ENCODE measurements around the gene OR6X1.

GRCh38 chr11:123800036-123800435 lies 45.7 kb upstream of the OR6X1 start:
- no peak for TF ChIP-seq CTCF (optimal IDR thresholded peaks at IDR 0.05 in 1 of 3, IDR thresholded peaks at IDR 0.05 in 1 of 3, conservative IDR thresholded peaks at IDR 0.05 in 1 of 3; ENCODE audit: extremely low read depth in 1 of 3, insufficient read depth in 2 of 3, low read length in 3 of 3)
- no peak for TF ChIP-seq EZH2 (IDR thresholded peaks at IDR 0.05; ENCODE audit: low read length)

Measured in keratinocyte (primary cell).